Measurements from ENCODE around the gene ABI1. TPM values are rescaled to one million over a fixed set of nuclear protein-coding genes. Genes with fewer than 3 reads are reported as not detected.

ABI1 gene
- total and polyA plus RNA-seq, 2 donors (not counting 3 experiments of a cell fraction or from before 2014, with no cell fraction given) = 58.8 to 59.1 TPM

DNA sequence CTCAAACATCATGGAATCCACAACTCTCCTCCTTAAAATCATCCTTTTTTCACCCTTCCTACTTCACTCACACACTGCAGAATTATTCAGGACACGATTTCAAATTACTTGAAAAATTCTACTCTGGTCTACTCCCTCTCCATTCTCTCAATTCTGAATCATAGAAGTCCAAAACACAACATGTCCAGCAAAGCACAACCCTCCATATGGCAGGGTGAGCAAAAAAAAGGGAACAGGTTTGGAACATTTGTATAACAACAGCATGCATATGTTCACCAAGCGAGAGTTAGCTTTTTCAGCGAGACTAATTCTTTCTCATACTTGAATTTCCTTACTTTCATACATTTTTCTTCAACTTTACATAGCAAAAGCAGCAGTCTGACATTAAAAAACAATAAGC, 73.4 kb downstream of the ABI1 start:
- DNase-seq (ENCODE audit: low read depth, low spot score) = no peak
- Histone ChIP-seq H3K9ac (replicated peaks; ENCODE audit: extremely low read depth, insufficient read depth, low read length) (no peak overlapping the region), H3K4me1 (ENCODE audit: control insufficient read depth, extremely low read depth, insufficient read depth, low read length) (no peaks in the 10 kb centered on the region), H3K36me3 (ENCODE audit: control insufficient read depth in 2 of 2, extremely low read depth in 1 of 2, insufficient read depth in 2 of 2, low read length in 2 of 2) (no peaks in the 10 kb centered on the region), H3K27ac (ENCODE audit: insufficient read depth, low read depth, low read length) (no peak overlapping the region), H4K20me1 (replicated peaks; ENCODE audit: control insufficient read depth, extremely low read depth, insufficient read depth, low read length) (peaks cover 10% of the 10 kb centered on the region), H3K27me3 (ENCODE audit: control insufficient read depth in 2 of 2, insufficient read depth in 2 of 2, low read length in 2 of 2) (no peaks in the 10 kb centered on the region), H2AFZ (ENCODE audit: low read depth, low read length) (no peak overlapping the region), H3K9me3 (replicated peaks; ENCODE audit: control insufficient read depth, insufficient read depth, low read length) (no peaks in the 10 kb centered on the region), H3K9me1 (replicated peaks; ENCODE audit: control insufficient read depth, extremely low read depth, insufficient read depth, low read length) (no peaks in the 10 kb centered on the region), H3K4me3 (replicated peaks in 1 of 3; ENCODE audit: insufficient read depth in 1 of 3, low read depth in 1 of 3, low read length in 3 of 3) (no peak overlapping the region), H3K79me2 (ENCODE audit: control insufficient read depth, insufficient read depth, low read length) (peaks cover 64% of the 10 kb centered on the region), H3K4me2 (ENCODE audit: insufficient read depth, low read length) (no peak overlapping the region)
- dilution Hi-C loops (cut with MboI; ENCODE audit: extremely low pct_ligation_motif_present, low sequenced_read_pairs) = no loop called here
- POLR2A ChIA-PET = no interaction called here
- no peak for TF ChIP-seq POLR2A (IDR thresholded peaks at IDR 0.05; ENCODE audit: low read depth, low read length)
- TF ChIP-seq POLR2AphosphoS5 (IDR thresholded peaks at IDR 0.05; ENCODE audit: insufficient read depth, low read depth, low read length) = no peak
- TF ChIP-seq GATA2 (IDR thresholded peaks at IDR 0.05; ENCODE audit: insufficient read depth, insufficient read length, low read depth, low read length) = no peak
- TF ChIP-seq EZH2 (IDR thresholded peaks at IDR 0.05; ENCODE audit: borderline replicate concordance, low read depth, low read length, severe bottlenecking) = no peak
- TF ChIP-seq MYC (IDR thresholded peaks at IDR 0.05; ENCODE audit: low read depth, low read length) = no peak
- no peak for TF ChIP-seq JUN (IDR thresholded peaks at IDR 0.05; ENCODE audit: borderline replicate concordance, insufficient read depth, insufficient read length, low read depth)
- no peak for TF ChIP-seq FOS (IDR thresholded peaks at IDR 0.05; ENCODE audit: borderline replicate concordance, insufficient read depth, low read length)
- TF ChIP-seq, protein P1, sequence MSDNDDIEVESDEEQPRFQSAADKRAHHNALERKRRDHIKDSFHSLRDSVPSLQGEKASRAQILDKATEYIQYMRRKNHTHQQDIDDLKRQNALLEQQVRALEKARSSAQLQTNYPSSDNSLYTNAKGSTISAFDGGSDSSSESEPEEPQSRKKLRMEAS (IDR thresholded peaks at IDR 0.05; ENCODE audit: insufficient read depth, insufficient read length) = no peak
- no peak for TF ChIP-seq CTCF (IDR thresholded peaks at IDR 0.05; ENCODE audit: extremely low read depth in 1 of 2, insufficient read depth in 1 of 2, low read depth in 1 of 2, low read length in 2 of 2)
- CTCF ChIA-PET = no interaction called here
- intact Hi-C loops (cut with micrococcal nuclease) = no loop called here
- no peak for FAIRE-seq
- BruUV-seq (replicated peaks) = no TSS peak
